NCI-H446 treated with DMSO at 0.1 percent for 48 hours (cell line): ENCODE data around the gene ATP2A2.
"Not testable (repeated sequence)": the region's sequence is repeated elsewhere in the genome, so short reads cannot be mapped to it uniquely, and the experiment has no call there.

Source experiments
- DNase-seq: peaks from one replicate; lab custom pipeline; 2025; lab: John Stamatoyannopoulos, UW

ATP2A2 gene

DNA sequence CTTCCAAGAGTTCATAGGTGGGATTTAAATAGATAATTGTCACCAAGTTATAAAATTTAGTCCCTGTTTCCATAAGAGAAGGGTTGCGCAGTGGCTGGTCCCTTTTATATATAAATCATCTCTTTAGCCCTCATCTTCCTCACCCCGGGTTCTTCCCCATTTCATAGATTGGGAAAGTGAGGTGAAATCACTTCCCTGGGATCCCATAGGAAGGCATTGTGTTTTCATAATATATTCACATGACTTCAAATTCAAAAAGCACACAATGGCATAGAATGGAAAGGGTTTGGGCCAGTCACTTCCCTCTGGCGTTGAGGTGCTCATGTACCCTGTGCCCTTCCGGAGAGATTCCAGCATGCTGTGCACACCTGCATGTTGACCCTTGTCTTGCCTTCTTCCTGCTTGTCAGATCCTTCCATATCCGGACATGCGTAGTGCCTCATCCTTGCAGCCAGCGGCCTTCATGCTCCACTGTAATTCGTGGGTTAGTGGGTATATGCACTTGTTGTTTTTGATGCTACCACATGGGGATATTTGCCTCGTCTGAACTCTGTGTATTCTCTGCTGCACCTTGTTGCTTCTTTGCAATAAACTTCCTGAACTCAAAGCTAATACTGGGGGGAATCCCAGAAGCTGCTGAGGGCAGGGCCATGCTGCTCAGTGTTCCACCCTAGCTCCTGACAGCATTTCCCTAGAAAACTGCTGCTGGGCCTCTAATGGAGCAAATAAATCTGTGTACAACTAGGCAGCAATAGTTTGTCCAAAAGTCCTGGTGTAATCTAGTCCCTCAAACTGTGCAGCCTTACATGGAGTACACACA lies 62.9 kb downstream of the ATP2A2 start:
- DNase-seq, result no peak

DNA sequence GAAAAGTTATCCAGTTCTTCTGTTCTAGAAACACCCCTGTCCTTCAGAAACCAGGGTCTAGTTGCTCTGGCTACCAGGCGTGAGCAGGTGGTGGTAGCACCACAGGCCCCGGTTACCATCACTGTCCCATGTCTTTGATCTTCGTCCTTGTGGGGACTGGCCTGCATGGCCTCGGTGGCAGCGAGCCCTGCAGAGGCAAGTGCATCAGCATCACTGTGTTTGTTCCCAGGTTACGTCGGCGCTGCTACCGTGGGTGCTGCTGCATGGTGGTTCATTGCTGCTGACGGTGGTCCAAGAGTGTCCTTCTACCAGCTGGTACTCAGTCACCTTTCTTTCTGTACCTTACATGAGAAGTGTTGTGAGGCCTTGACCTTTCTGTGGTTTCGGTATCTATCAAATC lies 63.6 kb downstream of the ATP2A2 start:
- DNase-seq, result no peak

DNA sequence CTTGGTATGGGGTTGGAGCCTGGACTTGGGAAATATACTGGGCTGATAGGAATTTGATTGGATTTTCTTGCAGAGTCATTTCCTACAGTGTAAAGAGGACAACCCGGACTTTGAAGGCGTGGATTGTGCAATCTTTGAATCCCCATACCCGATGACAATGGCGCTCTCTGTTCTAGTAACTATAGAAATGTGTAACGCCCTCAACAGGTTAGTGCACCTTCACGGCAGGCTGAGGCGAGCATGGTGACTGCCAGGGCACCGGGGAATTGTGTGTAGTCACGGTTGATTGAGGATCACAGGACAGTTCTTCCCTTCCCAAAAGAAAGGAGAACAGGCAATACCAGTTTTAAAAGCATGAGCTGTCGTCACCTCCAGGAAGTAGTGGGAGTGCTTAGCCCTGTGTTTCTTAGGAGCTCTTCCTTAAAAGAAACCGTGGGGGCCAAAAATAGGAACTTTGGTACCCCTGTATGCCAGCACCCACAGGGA lies 64.2 kb downstream of the ATP2A2 start:
- no peak for DNase-seq

GRCh38 chr12:110345963-110346362 lies 64.9 kb downstream of the ATP2A2 start:
- no peak for DNase-seq

GRCh38 chr12:110347767-110348166 lies 66.7 kb downstream of the ATP2A2 start:
- DNase-seq, result no peak

DNA sequence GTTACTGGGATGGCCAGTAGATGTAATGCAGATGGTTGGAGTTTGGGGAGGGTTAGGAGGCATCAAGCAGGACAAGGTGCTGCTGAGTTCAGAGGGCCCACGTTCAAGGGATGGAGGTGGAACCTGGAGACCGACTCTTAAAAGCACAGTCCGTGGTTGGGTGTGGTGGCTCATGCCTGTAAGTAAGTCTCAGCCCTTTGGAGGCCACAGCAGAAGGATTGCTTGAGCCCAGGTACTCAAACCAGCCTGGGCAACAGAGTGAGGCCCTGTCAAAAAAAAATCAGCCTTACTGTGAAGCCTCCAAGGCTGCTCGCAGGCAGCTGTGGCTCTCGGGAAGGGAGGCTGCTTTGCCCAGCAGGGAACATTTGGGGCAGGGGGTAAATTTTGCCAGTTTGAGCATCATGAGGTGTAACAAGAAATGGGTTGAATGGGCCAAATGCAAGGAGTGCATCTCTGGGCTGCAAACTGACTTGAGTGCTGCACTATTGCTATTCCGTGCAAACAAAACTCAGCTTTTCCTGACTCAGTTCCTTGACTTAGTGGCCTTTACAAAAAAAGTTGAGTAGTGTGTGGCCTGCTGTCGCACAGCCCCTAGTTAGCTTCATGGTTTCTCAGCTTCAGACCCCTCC lies 67.5 kb downstream of the ATP2A2 start:
- no peak for DNase-seq

DNA sequence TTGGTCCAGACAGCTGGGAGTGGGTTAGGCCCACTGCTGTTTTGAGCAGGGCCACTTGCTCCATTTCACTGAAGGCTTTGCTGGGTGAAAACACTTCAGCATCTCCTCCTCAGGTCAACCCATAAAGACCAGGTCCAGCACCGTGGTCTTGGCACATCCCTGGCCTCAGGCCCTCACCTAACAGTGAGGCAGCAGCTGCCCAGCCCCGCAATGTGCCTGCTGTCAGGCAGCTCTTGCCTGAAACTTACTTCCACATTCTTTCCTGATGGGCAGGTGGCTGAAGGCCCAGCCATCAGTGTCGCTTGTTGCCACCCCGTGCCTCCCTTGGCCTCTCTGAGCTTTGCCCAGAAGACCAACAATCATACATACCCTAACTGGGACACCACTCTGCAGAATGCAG lies 68.0 kb downstream of the ATP2A2 start:
- no peak for DNase-seq

DNA sequence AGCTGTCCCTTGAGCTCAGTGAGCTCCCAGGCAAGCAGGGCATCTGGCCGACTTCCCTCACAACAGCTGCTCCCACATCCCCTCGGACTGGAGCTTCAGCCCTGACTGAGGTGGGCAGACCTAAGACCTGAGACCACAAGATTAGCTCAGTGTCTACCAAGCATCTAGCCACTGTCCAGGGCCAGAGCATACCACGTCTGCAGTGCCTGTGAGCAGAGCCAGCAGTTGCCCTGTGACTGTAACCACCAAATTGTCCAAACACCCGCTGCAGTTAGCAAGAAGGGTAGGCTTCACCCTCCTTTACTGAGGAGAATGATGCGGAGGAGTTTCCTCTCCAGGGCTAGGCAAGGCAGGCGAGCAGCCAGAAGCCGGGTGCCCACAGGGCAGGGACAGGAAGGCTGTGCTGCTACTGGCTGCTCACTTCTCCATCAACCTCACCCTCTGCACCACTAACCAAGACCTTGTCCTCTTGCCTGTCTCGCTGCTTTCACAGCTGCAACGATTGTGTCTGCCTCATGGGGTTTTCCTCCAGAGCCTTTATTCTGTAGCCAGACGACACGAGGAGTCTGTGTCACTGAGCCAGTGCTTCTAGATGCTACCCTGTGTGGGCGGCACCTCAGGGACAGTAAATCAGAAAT lies 68.6 kb downstream of the ATP2A2 start:
- DNase-seq, result no peak

DNA sequence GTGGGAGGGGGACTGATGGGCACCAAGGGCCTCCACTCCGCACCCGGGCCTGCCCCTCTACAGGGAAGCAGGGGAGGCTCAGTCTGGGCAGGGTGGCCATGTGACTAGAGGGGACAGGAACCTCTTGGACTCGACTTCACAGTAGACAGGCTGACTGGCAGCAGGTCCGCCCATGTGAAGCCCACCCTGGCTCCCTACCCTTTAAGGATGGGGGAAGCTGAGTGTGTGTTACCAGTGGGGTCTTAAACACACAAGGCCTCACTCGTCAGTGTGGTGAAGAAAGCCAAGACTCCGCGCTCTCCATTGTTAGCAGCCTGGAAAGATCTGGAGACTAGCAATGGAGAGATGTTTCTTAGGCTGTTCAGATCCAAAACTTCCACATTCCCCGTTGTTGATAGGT lies 70.1 kb downstream of the ATP2A2 start:
- no peak for DNase-seq

DNA sequence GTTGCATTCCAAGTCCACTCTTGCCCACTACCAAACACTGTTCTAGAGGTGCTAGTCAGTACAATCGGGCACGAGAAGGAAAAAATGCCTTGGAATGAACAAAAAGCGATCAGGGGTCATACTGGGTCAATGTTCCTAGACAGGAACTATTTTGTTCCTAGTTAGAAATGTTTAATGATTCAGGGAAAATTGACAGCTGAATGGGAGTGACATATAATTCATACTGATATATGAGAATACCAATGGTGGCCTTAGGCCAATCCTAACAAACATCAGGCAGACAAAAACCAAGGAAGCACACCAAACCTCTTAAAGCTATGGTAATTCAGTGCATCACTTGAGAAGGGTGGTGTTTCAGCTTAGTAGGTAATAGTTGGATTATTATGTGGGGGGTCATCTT lies 71.4 kb downstream of the ATP2A2 start:
- no peak for DNase-seq

DNA sequence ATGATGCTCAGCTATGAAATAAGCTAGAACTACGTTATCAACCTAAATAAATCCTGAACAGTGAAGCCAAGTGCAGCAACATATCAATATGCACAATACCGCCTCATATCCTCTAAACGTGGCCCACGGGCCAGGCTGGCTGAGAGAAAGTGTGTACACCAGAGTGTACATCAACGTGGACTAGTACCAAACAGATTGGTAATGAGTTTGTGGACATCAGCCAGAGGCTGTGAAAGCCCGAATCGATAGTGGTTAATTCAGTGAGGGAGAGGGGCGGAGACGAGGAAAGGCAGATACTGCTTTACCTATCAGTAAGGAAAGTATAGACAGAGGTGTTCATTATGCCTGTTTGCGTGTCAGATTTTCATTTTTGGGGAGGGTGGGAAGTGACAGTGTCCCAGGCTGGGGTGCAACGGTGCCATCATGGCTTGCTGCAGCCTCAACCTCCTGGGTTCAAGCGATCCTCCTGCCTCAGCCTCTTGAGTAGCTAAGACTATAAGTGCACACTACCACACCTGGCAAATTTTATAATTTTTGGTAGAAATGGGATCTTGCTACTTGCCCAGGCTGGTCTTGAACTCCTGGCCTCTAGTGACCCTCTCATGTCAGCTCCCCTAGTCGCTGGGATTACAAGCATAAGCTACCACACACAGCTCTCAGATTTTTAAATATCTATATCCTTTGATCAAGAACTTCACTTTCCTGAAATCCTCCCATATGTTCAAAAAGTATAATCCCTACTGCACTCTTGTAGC lies 72.3 kb downstream of the ATP2A2 start:
- DNase-seq, result no peak

DNA sequence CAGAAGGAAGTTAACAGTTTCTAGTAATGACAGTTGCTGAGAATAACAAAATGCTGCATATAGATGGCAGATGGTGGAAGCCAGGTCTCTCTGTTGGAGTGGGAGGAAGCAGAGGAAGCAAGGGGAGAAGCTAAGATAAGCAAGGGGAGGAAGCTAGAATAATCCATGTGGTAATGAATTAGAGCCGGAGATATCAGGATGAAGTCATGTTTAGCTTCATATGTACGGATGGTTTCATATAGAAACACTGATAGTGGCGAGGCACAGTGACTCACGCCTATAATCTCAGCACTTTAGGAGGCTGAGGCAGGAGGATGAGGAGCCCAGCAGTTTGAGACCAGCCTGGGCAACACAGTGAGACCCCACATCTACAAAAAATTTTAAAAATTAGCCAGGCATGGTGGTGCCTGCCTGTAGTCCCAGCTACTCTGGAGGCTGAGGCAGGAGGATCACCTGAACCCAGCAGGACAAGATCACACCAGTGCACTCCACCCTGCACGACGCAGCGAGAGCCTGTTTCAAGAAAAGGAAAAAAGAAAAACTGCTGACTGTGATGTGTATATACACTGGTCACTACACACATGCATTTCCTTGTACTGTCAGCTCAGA lies 73.2 kb downstream of the ATP2A2 start:
- DNase-seq, result no peak

- DNase-seq, result no peak
Measured at GRCh38 chr12:110355073-110355472, 74.0 kb downstream of the ATP2A2 start.

- DNase-seq, result not testable (repeated sequence)
Measured at GRCh38 chr12:110358384-110359097, 77.5 kb downstream of the ATP2A2 start.

DNA sequence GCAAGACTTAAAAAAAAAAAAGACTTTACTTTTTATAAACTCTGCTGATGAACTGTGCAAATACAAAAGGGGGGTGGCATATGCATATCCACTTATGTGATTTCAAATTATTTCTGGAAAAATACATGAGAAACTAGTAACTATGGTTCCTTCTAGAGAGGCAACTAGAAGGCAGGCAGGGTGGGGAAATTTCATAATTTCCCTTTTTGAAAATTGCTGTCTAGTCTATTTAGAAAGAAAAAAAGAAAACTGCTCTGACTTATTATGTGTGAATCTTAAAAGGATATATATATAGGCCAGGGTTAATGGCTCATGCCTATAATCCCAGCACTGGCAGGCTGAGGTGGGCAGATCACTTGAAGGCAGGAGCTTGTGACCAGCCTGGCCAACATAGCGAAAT lies 80.2 kb downstream of the ATP2A2 start:
- DNase-seq, result no peak

DNA sequence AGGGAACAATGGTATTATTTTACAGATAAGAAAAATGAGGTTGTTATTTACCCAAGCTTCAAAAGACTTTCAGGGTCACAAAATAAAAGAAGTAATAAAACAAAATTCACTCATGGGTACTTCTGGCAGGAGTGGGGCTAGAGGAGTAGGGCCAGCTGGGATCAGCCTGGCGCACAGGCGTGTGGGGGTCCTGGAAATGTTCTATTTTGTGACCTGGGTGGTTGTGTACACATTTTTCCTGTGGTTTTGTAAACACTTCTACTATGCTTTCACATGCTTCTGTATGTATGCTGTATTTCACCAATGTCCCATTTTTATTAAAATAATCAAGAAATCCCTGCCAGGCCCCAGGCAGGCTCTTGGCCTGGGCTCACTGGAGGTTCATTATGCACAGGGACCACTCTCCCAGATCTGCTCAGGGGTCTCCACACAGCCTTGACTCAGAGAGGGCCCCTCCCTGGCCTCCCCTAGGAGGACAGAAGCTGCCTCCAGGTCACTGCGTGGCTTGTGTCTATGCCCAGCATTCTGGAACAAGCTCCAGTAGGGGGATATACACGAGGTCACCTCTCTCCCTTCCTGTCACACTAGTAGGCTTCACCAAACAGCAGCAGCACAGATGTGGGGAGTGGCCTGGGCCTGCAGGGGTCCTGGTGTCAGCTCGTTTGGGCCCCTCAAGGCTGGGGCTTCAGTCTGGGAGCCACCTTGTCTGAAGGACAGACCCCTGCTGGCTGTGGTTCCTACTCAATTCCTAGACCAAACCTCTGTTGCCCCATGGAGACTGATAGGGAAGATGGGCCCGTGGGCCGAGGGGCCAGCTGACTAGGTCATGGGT lies 84.7 kb downstream of the ATP2A2 start:
- no peak for DNase-seq

GRCh38 chr12:110366321-110367142 lies 85.5 kb downstream of the ATP2A2 start:
- no peak for DNase-seq

GRCh38 chr12:110367181-110367864 lies 86.3 kb downstream of the ATP2A2 start:
- DNase-seq, result peak; percentile 12

- no peak for DNase-seq
Measured at GRCh38 chr12:110369992-110370391, 88.9 kb downstream of the ATP2A2 start.
